Measurements from ENCODE around the gene PCDH18.
"Not testable (repeated sequence)": the region's sequence is repeated elsewhere in the genome, so short reads cannot be mapped to it uniquely, and the experiment has no call there.

The PCDH18 gene

GRCh38 chr4:137540356-137540755, 8.1 kb upstream of the PCDH18 start:
- no peak overlapping the region for H3K4me3 ChIP-seq (ENCODE audit: low read depth, low read length)
- no peak for DNase-seq (ENCODE audit: low read depth)
- in situ Hi-C loops (cut with HindIII; ENCODE audit: low sequenced_read_pairs): loop anchor here (25.0 kb wide), 1 partner anchor 1147 kb away; no protein-coding TSS in a partner anchor
- TF ChIP-seq, protein P1, sequence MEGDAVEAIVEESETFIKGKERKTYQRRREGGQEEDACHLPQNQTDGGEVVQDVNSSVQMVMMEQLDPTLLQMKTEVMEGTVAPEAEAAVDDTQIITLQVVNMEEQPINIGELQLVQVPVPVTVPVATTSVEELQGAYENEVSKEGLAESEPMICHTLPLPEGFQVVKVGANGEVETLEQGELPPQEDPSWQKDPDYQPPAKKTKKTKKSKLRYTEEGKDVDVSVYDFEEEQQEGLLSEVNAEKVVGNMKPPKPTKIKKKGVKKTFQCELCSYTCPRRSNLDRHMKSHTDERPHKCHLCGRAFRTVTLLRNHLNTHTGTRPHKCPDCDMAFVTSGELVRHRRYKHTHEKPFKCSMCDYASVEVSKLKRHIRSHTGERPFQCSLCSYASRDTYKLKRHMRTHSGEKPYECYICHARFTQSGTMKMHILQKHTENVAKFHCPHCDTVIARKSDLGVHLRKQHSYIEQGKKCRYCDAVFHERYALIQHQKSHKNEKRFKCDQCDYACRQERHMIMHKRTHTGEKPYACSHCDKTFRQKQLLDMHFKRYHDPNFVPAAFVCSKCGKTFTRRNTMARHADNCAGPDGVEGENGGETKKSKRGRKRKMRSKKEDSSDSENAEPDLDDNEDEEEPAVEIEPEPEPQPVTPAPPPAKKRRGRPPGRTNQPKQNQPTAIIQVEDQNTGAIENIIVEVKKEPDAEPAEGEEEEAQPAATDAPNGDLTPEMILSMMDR (IDR thresholded peaks at IDR 0.05; ENCODE audit: low read depth, low read length, missing control alignments): no peak

DNA sequence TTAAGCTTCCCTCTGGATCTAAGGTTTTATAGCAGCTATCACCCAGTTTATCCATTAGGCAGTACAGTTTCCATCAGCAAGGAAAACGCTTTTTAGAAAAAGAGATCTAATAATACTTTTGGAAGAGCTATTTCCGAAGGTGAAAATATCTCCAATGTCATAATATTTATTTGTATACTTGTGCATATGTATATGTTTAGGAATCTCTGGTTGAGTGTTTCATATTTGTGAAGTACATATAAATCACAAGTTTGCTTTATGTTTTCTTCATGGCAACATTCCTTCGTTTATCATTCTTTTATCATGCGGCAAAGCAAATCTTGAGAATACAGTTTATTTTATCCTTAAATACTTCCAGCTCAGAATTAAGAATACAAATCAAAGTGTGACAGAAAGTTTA, 6.2 kb upstream of the PCDH18 start:
- H3K4me3 ChIP-seq (ENCODE audit: low read depth, low read length): no peak overlapping the region
- TF ChIP-seq, protein P1 (IDR thresholded peaks at IDR 0.05; ENCODE audit: low read depth, low read length, missing control alignments): no peak
- DNase-seq (ENCODE audit: low read depth): no peak
- in situ Hi-C loops (cut with HindIII; ENCODE audit: low sequenced_read_pairs): loop anchor here (5.0 to 25.0 kb wide), 4 partner anchors 66 to 1149 kb away; no protein-coding TSS in a partner anchor

- not testable (repeated sequence) for H3K4me3 ChIP-seq (ENCODE audit: low read depth, low read length); DNase-seq (ENCODE audit: low read depth)
- in situ Hi-C loops (cut with HindIII; ENCODE audit: low sequenced_read_pairs): loop anchor here (5.0 to 25.0 kb wide), 4 partner anchors 66 to 1149 kb away; no protein-coding TSS in a partner anchor
These were observed 5.5 kb upstream of the PCDH18 start for GRCh38 chr4:137537807-137538206.

DNA sequence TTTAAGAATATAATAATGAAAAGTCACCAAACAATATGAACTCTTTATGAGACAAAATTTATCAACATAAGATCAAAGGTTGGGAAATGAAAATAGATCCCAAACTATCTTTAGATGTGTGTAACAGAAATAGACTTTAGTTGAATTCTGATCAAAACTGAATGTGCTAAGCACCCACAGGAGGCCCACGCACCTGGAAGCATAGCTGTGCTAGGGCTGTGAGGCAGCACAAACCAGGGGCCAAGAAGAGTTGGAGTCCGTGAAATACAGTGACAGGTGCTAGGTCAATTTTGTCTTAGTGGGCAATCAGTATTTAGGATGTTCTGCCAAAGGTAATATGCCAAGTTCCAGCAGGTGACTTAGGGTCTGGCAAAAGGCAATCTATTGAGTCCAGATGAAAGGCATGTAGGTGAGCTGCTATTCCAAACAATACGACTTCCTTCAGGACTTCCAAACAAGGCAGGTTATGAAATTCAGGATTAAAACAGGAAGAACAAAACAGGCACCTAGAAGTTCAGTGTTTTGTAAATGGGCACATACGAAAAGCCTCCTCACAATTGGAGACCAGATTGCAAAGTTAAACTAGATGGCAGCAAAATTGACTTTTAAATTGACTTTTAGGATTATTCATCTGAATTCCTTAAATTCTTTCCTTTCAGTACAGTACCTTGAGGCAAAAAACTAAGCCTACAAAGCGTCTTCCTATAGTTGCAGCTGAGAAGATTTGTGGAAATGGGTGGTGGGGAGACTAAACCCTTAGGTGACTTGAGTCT, 4.7 kb upstream of the PCDH18 start:
- no peak for DNase-seq (ENCODE audit: low read depth)
- H3K4me3 ChIP-seq (ENCODE audit: low read depth, low read length): no peak overlapping the region
- TF ChIP-seq, protein P1 (IDR thresholded peaks at IDR 0.05; ENCODE audit: low read depth, low read length, missing control alignments): no peak
- in situ Hi-C loops (cut with HindIII; ENCODE audit: low sequenced_read_pairs): loop anchor here (5.0 to 25.0 kb wide), 4 partner anchors 65 to 1150 kb away; no protein-coding TSS in a partner anchor

GRCh38 chr4:137535718-137536117, 3.4 kb upstream of the PCDH18 start:
- no peak overlapping the region for H3K4me3 ChIP-seq (ENCODE audit: low read depth, low read length)
- TF ChIP-seq, protein P1 (IDR thresholded peaks at IDR 0.05; ENCODE audit: low read depth, low read length, missing control alignments): no peak
- DNase-seq (ENCODE audit: low read depth): no peak
- in situ Hi-C loops (cut with HindIII; ENCODE audit: low sequenced_read_pairs): loop anchor here (5.0 to 25.0 kb wide), 4 partner anchors 63 to 1152 kb away; no protein-coding TSS in a partner anchor

GRCh38 chr4:137534516-137534915, 2.2 kb upstream of the PCDH18 start:
- H3K4me3 ChIP-seq (ENCODE audit: low read depth, low read length): no peak overlapping the region
- in situ Hi-C loops (cut with HindIII; ENCODE audit: low sequenced_read_pairs): loop anchor here (10.0 to 25.0 kb wide), 3 partner anchors 230 to 1153 kb away; no protein-coding TSS in a partner anchor
- TF ChIP-seq, protein P1 (IDR thresholded peaks at IDR 0.05; ENCODE audit: low read depth, low read length, missing control alignments): no peak
- no peak for DNase-seq (ENCODE audit: low read depth)

GRCh38 chr4:137533855-137534254, 1.6 kb upstream of the PCDH18 start:
- no peak overlapping the region for H3K4me3 ChIP-seq (ENCODE audit: low read depth, low read length)
- TF ChIP-seq, protein P1 (IDR thresholded peaks at IDR 0.05; ENCODE audit: low read depth, low read length, missing control alignments): no peak
- in situ Hi-C loops (cut with HindIII; ENCODE audit: low sequenced_read_pairs): loop anchor here (10.0 to 25.0 kb wide), 3 partner anchors 229 to 1153 kb away; no protein-coding TSS in a partner anchor

More at GRCh38 chr4:137533855-137534254, 1.6 kb upstream of the PCDH18 start:
- DNase-seq (ENCODE audit: low read depth): no peak

Measured in astrocyte of the cerebellum (primary cell).